ENCODE data around the gene TPO.

Gene TPO

DNA sequence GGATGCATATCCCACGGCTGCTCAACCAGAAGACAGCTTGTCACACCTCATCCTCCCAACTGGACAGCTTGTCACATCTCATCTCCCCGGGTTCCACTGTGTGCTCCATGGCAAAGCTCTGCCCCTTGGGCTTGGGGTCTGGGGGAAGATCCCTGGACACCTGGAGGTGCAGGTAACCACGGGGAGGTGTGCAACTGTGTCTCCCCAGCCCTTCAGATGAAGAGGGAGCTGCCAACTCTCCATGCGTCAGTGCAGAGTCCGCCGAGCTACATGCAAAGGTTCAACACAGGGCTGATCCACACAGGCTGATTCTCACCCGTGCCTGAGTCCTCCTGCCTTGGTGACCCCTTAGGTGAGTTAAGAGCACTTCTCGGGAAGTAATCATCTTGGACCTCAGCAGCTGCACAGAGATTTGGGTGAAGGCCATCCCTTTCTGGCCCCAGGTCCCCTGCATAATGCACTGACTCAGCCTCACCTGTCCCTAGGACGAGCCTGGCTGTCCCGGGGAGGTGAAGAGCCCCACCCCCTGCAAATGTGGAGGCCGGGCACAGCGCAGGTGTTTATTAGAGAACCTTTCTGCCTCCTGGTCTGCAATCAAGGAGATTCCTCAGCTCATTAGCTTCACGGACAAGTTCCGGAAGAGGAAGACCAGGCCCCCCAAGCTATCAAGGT, 173.1 kb downstream of the TPO start:
- DNase-seq: no peak

DNA sequence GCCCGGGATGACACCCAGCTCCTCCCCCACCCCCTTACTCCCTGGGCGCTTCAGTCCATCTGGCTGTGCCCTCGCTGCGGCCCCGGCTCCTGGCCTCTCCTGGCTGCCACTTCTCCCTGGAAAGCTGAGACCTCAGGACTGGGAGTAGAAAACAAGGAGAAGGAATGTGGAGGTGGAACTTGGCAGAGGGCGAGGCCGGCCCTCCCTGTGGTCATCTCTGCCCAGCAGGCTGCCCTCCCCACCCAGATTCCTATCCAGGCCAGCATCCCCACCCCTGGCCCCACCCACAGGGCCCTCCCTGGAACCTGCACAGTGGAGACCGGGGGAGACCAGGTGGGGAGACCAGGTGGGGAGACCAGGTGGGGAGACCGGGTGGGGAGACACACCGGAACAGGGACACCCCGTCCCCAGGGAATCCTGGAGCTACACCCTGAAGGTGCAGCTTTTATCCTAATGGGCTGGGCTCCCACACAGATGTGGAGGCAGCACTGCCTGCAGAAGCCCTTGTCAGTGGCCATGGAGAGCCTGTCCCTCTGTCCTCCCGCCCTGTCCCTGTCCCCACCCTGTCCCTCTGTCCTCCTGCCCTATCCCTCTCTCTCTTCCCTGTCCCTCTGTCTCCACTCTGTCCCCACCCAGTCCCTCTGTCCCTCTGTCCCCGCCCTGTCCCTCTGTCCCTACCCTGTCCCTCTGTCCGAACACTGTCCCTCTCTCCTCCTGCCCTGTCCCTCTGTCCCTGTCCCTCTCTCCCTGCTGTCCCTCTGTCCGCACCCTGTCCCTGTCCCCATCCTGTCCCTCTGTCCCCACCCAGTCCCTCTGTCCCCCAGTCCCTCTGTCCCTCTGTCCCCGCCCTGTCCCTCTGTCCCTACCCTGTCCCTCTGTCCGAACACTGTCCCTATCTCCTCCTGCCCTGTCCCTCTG, 173.9 kb downstream of the TPO start:
- no peak for DNase-seq

DNA sequence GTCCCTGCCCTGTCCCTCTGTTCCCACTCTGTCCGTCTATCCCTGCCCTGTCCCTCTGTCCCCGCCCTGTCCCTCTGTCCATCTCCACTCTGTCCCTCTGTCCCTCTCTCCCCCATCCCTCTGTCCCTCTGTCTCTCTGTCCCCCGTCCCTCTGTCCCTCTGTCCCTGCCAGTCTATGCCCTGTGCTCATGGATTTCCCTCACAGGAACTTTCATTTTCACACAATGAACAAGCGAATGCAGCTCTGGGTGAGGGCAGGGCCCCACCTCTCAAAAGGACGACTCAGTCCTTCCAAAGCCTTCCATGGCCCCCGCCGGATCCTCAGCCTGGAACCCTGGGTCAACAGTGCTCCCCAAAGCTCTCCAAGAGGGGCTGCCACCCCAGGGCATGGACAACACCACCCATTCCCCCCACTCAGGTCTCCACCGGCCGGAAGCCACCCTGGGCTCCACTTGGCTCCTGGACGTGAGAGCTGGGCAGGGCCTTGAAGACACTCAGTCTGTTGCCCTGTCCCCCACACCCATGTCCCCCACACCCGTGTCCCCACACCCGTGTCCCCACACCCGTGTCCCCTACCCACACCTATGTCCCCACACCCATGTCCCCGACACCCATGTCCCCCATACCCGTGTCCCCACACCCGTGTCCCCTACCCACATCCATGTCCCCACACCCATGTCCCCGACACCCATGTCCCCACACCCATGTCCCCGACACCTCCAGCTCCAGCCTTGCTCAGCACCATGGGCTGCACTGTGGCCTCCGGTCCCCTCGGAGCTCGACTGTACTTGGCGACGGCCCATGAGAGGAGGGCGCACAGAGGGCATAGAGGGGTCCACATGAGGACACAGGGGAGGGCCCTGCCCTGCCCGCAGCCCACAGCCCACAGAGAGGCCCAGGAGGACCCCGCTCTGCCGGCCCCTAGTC, 175.1 kb downstream of the TPO start:
- no peak for DNase-seq

GRCh38 chr2:1588978-1589621, 175.8 kb downstream of the TPO start:
- no peak for DNase-seq

DNA sequence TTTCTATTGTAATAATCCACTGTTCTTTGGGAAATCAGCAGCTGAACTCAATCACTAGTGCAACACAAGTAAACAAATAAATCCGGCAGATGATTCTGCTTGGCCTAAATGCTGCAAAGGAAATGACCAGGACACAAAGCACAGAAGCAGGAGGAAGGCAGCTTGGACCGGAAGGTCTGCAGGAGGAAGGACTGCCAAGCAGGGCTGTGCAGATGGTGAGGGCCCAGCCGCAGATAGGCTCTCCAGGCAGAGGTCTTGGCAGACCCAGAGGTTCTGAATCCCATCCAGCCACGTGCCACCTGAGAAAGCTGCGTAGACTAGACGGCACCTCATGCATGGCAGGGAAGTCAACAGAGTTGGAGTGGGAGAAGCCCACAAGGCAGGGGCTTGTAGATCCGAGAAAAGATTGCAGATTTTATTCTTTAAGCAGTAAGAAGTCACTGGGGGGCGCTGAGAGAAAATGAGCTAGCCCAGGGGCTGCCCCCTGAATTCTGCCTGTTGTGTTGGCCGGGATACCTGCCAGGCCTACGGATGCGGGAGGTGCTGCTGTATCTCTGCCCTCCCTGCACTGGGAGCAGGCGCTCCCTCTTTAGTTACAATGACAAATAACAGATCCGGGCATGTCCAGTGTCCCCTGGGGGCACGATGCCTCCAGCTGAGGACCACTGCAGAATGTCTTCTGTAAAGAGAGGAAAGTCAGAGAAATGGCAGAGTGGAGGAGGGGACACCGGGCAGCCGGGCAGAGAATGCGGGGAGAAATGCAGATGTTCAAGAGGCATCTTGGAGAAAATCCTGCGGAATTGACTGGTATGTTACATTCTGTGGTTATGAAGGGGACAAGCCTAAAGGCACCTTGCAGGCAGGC, 177.6 kb downstream of the TPO start:
- no peak for DNase-seq

- DNase-seq: peak; percentile 40
Measured at GRCh38 chr2:1591461-1591770, 178.2 kb downstream of the TPO start.

Data from right kidney (tissue), 1 donor.